Thoracic aorta (tissue), 2 donors: ENCODE results near the gene RANBP1. TPM values are rescaled to one million over a fixed set of nuclear protein-coding genes. Genes with fewer than 3 reads are reported as not detected.
"Not testable (repeated sequence)": the region's sequence is repeated elsewhere in the genome, so short reads cannot be mapped to it uniquely, and the experiment has no call there.

ENCODE experiments used
- ATAC-seq: fragments of 150-250 bp; one replicate; pipeline ENCODE4 v1.8.0; 2017; ENCODE audit warnings: low read depth; ENCODE audit not compliant: insufficient number of reproducible peaks, low FRiP score
- DNase-seq: peaks from one replicate; pipeline ENCODE4 v3.0.0-alpha.2; 2020; ENCODE audit warnings: low spot score
- H3K27ac ChIP-seq, 2 donors: fragments of 200-600 bp; sonication (generic); 1 replicate in 1 of 2; 2 replicates in 1 of 2; pipeline ENCODE4 v1.5.1; 2016; ENCODE audit warnings: mild to moderate bottlenecking in 2 of 2, moderate library complexity in 2 of 2
- H3K27me3 ChIP-seq: fragments of 200-600 bp; sonication (generic); replicated peaks from 2 replicates; pipeline ENCODE4 v1.6.0; 2016; ENCODE audit warnings: mild to moderate bottlenecking; ENCODE audit not compliant: insufficient read depth
- H3K36me3 ChIP-seq: fragments of 200-600 bp; sonication (generic); one replicate; pipeline ENCODE4 v1.5.1; 2016
- H3K4me1 ChIP-seq, 2 donors: fragments of 200-600 bp; sonication (generic); 1 replicate in 1 of 2; 2 replicates in 1 of 2; pipeline versions ENCODE4 v1.5.1 to v1.6.0; 2016; ENCODE audit warnings: low read depth in 2 of 2, mild to moderate bottlenecking in 1 of 2; ENCODE audit not compliant: control insufficient read depth in 1 of 2
- H3K4me3 ChIP-seq: fragments of 200-600 bp; sonication (generic); 2 replicates; pipeline ENCODE4 v1.5.1; 2016; ENCODE audit warnings: mild to moderate bottlenecking
- H3K9me3 ChIP-seq: fragments of 200-600 bp; sonication (generic); 2 replicates; pipeline ENCODE4 v1.5.1; 2016
- total RNA-seq, 2 donors: library from RNA; depleted of rRNA; stranded (reverse); fragments of >200 nt; gene quantifications; one replicate each; pipeline versions ENCODE4 v1.1.0 to v1.2.3, GENCODE V29; 2016
- TF ChIP-seq, protein P1 (sequence below): fragments of 200-600 bp; sonication (generic); IDR thresholded peaks from one replicate; pipeline ENCODE4 v1.5.1; 2019; ENCODE audit warnings: antibody characterized with exemption

RANBP1 gene
- total RNA-seq, 2 donors from 2014 or later, result 130 to 140 TPM

DNA sequence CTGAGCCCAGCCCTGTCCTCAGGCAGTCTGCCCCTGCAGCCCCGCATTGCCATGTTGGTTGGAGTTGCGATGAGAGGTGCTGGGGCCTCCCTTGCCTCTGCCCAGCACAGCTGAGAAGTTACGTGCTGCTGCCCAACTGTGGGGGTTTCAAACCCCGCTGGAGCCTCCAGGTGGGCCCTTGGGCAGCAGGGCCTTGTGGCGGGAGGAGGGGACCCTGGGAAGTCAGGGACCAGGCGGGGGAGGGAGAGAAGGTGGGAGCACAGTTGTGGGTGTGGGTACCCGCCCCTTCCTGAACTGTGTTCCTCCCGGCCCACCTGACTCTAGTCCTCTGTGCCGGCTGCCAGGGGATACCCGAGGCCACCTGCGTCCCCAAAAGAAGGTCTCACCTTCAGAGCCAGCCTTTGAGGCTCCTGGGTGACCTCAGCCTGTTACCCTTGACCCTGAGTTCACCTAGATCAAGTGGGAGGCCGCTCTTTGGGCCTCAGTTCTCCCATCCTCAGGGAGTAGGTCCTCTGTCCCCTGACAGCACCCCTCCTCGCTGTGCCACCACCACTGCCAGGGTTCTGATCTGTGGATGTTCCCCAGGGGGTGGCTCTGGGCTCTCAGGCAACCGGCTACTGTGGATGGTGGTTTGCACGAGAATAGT lies 42.6 kb downstream of the RANBP1 start:
- Histone ChIP-seq H3K36me3 (no peaks in the 10 kb centered on the region), H3K4me3 (no peak overlapping the region), H3K4me1 (no peaks in the 10 kb centered on the region), H3K27ac (no peak overlapping the region), H3K9me3 (no peaks in the 10 kb centered on the region), H3K27me3 (no peaks in the 10 kb centered on the region)
- ATAC-seq (no peak), DNase-seq (no peak)
- TF ChIP-seq, protein P1, sequence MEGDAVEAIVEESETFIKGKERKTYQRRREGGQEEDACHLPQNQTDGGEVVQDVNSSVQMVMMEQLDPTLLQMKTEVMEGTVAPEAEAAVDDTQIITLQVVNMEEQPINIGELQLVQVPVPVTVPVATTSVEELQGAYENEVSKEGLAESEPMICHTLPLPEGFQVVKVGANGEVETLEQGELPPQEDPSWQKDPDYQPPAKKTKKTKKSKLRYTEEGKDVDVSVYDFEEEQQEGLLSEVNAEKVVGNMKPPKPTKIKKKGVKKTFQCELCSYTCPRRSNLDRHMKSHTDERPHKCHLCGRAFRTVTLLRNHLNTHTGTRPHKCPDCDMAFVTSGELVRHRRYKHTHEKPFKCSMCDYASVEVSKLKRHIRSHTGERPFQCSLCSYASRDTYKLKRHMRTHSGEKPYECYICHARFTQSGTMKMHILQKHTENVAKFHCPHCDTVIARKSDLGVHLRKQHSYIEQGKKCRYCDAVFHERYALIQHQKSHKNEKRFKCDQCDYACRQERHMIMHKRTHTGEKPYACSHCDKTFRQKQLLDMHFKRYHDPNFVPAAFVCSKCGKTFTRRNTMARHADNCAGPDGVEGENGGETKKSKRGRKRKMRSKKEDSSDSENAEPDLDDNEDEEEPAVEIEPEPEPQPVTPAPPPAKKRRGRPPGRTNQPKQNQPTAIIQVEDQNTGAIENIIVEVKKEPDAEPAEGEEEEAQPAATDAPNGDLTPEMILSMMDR, result no peak

DNA sequence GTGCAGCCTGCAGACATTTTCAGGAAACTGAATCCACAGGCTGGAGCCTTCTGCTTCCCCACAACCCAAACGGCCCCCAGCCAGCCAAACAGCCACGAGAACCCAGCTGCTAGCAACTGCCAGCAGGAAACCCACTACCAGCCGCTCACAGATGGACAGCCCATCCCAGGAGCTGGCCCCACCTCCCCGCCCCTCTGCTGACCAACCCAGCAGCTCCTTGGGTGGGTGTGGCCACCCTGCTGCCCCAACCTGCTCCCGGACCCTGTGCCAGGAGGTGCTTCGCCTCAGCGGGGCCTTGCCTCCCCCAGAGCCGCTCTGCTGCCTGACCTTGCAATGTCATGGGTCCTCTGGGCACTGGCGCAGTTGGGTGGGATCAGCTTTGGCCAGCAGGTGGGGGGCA lies 43.2 kb downstream of the RANBP1 start:
- H3K9me3 ChIP-seq, result no peaks in the 10 kb centered on the region
- H3K27ac ChIP-seq, result no peak overlapping the region
- TF ChIP-seq, protein P1, result no peak
- no peaks in the 10 kb centered on the region for H3K27me3 ChIP-seq
- no peaks in the 10 kb centered on the region for H3K4me1 ChIP-seq
- DNase-seq (no peak), ATAC-seq (no peak)
- H3K36me3 ChIP-seq, result no peaks in the 10 kb centered on the region
- no peak overlapping the region for H3K4me3 ChIP-seq

DNA sequence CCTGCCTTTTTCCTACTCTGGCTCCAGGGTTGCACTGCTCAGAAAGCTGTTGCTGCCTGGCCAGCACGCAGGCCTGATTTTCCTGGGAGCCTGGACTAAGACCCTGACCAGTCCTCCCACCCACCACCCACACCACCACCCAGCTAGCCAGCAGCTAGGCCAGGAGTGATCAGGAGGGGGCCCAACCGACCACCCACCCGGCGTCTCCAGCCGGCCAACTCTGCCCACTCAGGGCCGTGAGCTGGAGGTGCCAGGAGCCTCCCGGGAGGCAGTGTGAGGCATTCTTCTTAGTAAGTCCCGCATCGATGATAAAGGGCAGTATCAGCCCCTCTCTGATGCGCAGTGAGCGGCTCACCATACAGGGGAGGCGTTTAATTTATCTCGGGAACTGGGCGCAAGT lies 43.6 kb downstream of the RANBP1 start:
- H3K4me1 ChIP-seq, H3K4me3 ChIP-seq, H3K36me3 ChIP-seq, H3K9me3 ChIP-seq, DNase-seq, ATAC-seq, H3K27me3 ChIP-seq, H3K27ac ChIP-seq: not testable (repeated sequence)

DNA sequence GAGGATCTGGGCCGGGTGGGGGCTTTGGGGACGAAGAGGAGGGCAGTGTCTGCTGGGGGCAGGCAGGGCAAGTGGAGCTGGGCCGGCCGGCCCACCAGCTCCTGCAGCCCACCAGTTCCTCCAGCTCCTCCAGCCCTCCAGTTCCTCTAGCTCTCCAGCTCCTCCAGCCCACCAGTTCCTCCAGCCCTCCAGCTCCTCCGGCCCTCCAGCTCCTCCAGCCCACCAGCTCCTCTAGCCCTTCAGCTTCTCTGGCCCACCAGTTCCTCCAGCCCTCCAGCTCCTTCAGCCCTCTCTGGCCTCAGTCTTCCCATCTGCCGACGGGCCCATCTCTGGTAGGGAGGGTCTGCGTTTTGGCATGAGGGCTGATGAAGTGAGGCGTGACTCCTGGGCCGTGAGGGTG lies 44.1 kb downstream of the RANBP1 start:
- no peak overlapping the region for H3K27ac ChIP-seq
- no peaks in the 10 kb centered on the region for H3K36me3 ChIP-seq
- H3K4me1 ChIP-seq, result no peaks in the 10 kb centered on the region
- H3K27me3 ChIP-seq, result no peaks in the 10 kb centered on the region
- no peak overlapping the region for H3K4me3 ChIP-seq
- DNase-seq (no peak), ATAC-seq (no peak)
- TF ChIP-seq, protein P1, result no peak
- no peaks in the 10 kb centered on the region for H3K9me3 ChIP-seq

DNA sequence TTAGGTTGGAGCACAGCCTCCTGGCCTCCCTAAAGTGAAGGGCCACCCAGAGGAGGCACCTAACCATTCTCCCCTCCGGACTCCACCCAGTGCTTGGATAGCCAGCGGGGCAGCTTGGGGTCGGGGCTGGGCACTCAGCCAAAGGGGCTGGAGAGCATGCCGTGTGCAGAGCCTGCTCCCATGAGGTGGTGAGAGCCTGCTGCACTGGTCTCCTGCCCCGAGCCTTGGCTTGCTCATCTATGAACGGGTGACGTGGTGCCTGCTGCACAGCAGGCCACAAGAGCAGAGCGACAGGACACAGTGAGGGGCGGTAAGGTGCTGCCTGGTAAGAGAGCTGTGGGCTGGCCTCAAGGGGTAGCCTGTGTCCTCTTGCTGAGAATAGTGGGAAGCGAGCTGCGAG lies 49.0 kb downstream of the RANBP1 start:
- Histone ChIP-seq H3K27me3 (no peaks in the 10 kb centered on the region), H3K36me3 (no peaks in the 10 kb centered on the region), H3K4me3 (no peak overlapping the region), H3K27ac (no peak overlapping the region), H3K4me1 (no peaks in the 10 kb centered on the region), H3K9me3 (no peaks in the 10 kb centered on the region)
- ATAC-seq (no peak), DNase-seq (no peak)
- TF ChIP-seq, protein P1, result no peak

DNA sequence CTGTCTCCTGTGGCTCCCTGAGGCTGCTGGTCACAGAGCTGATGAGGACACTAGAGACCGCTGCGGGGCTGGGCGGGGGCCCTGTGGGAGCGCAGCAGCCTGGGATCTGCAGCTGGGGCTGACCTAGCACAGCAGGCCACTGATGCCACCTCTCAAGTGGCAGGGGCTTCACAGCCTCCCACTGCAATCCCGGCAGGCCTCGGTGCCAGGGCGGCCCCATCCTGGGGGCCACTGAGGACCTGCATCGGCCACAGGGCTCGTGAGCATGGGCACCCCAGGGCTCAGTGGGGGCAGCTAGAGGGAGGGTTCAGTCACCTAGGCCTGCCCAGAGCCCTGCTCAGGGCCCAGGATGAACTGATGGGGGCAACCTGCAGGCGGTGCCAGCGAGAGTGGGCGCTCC lies 49.5 kb downstream of the RANBP1 start:
- no peak for ATAC-seq
- Histone ChIP-seq H3K4me3 (no peak overlapping the region), H3K36me3 (no peaks in the 10 kb centered on the region), H3K9me3 (no peaks in the 10 kb centered on the region), H3K27me3 (no peaks in the 10 kb centered on the region), H3K4me1 (no peaks in the 10 kb centered on the region), H3K27ac (no peak overlapping the region)
- TF ChIP-seq, protein P1, result no peak
- no peak for DNase-seq
